Stomach (tissue), 9 donors: Measurements from ENCODE around the gene RHBDD3. TPM values are rescaled to one million over a fixed set of nuclear protein-coding genes. Genes with fewer than 3 reads are reported as not detected.

Source experiments
- DNase-seq, 2 donors: peaks; one replicate each; pipeline versions ENCODE4 v3.0.0 to v3.0.0-alpha.2; 2013 to 2019
- H3K27ac ChIP-seq, 5 donors: fragments of 200-600 bp in 4 of 5; sonication (generic) in 4 of 5; one replicate each; pipeline ENCODE4 v1.5.1; 2013 to 2019; ENCODE audit warnings: mild to moderate bottlenecking in 1 of 5, moderate library complexity in 1 of 5
- H3K27me3 ChIP-seq, 3 donors: fragments of 200-600 bp; sonication (generic); one replicate each; pipeline ENCODE4 v1.5.1; 2017 to 2019; ENCODE audit warnings: mixed run types in 1 of 3
- H3K36me3 ChIP-seq, 4 donors: fragments of 200-600 bp; sonication (generic); 1 replicate in 3 of 4; 2 replicates in 1 of 4; pipeline ENCODE4 v1.5.1; 2016 to 2019
- H3K4me1 ChIP-seq, 4 donors: fragments of 200-600 bp; sonication (generic); one replicate each; pipeline ENCODE4 v1.5.1; 2016 to 2019
- H3K4me3 ChIP-seq, 4 donors: fragments of 200-600 bp; sonication (generic) in 3 of 4; one replicate each; pipeline ENCODE4 v1.5.1; 2016 to 2019; ENCODE audit warnings: mild to moderate bottlenecking in 1 of 4
- H3K9me3 ChIP-seq, 4 donors: fragments of 200-600 bp; sonication (generic); one replicate each; pipeline ENCODE4 v1.5.1; 2016 to 2019
- CTCF ChIP-seq, 7 experiments: fragments of 450-650 bp in 4 of 7; fragments of 200-600 bp in 3 of 7; sonication (generic) in 3 of 7; IDR thresholded peaks; one replicate each; pipeline ENCODE4 v1.5.1; 2016 to 2019; ENCODE audit warnings: antibody characterized with exemption in 7 of 7, control low read depth in 2 of 7, mild to moderate bottlenecking in 1 of 7
- EP300 ChIP-seq: sonication (generic); formaldehyde crosslinking; IDR thresholded peaks from one replicate; pipeline ENCODE4 v1.6.1; 2017; ENCODE audit warnings: antibody characterized with exemption
- POLR2A ChIP-seq, 4 donors: fragments of 450-650 bp; IDR thresholded peaks; one replicate each; pipeline ENCODE4 v1.6.1; 2016; ENCODE audit warnings: antibody characterized with exemption in 4 of 4, control low read depth in 2 of 4, mild to moderate bottlenecking in 1 of 4, moderate library complexity in 1 of 4
- POLR2AphosphoS5 ChIP-seq, 3 donors: sonication (generic); formaldehyde crosslinking; IDR thresholded peaks; one replicate each; pipeline ENCODE4 v1.6.1; 2016; ENCODE audit warnings: antibody characterized with exemption in 3 of 3
- WGBS, 5 donors: extraction: QIAGEN DNeasy Blood & Tissue Kit in 3 of 5; methylation state at CpG; one replicate each; pipeline versions ENCODE4 v1.1.5 to v1.1.7; 2013 to 2018; 5-methylcytosine and 5-hydroxymethylcytosine counted together
- intact Hi-C: fragments of 100-400 bp; cut with DNase I; formaldehyde crosslinking; loops from one replicate; pipeline ENCODE4 v1.15.1; 2023; ENCODE audit warnings: low total_unique reads
- polyA plus RNA-seq, 3 donors: library from polyadenylated mRNA; stranded (reverse); fragments of 200-250 nt; gene quantifications; one replicate each; pipeline ENCODE4 v1.2.3, GENCODE V29; 2013
- total RNA-seq, 5 donors: library from RNA; depleted of rRNA; stranded (reverse); fragments of >200 nt; gene quantifications; one replicate each; pipeline versions ENCODE4 v1.1.0 to v1.2.3, GENCODE V29; 2014 to 2016
- donor health status: healthy with polysubstance abuse.
- donor health status: Bipolar disorder and iron deficiency.
- donor health status: healthy.

RHBDD3 gene
- total and polyA plus RNA-seq, 8 donors: 9.8 to 76.5 (median 20.0) TPM

GRCh38 chr22:29211066-29211465 lies 56.7 kb downstream of the RHBDD3 start:
- Histone ChIP-seq H3K36me3 (no peaks in the 10 kb centered on the region), H3K4me3 (no peak overlapping the region), H3K27me3 (peaks cover 0 to 11% (median 0%) of the 10 kb centered on the region in 3 donors), H3K9me3 (no peaks in the 10 kb centered on the region), H3K4me1 (peaks cover 12 to 25% (median 24%) of the 10 kb centered on the region in 4 donors), H3K27ac (no peak overlapping the region)
- 78 to 92% (median 90%) methylated on average over 11 of the region's 11 CpGs for WGBS, 5 donors
- DNase-seq: no peak
- intact Hi-C loops: no loop called here
- TF ChIP-seq POLR2A (IDR thresholded peaks at IDR 0.05): no peak
- no peak for TF ChIP-seq CTCF (IDR thresholded peaks at IDR 0.05)
- TF ChIP-seq EP300: no peak
- no peak for TF ChIP-seq POLR2AphosphoS5 (IDR thresholded peaks at IDR 0.05)

Other genes with a start within 250 kb of the RHBDD3 start
- gene C22orf31, start 206.2 kb downstream of the RHBDD3 start, total RNA-seq: under 1 TPM in 1 of 5 donors, not detected in 4; 0.55 TPM
- gene C22orf31, start 206.2 kb downstream of the RHBDD3 start, polyA plus RNA-seq: not detected
- 10 to 100 TPM in 4 of 5 donors, 1 to 10 TPM in 1; 5.4 to 34.5 (median 13.8) TPM for gene KREMEN1, start 194.9 kb downstream of the RHBDD3 start, total RNA-seq
- gene KREMEN1, start 194.9 kb downstream of the RHBDD3 start, polyA plus RNA-seq: 1 to 10 TPM; 5.8 to 10.0 (median 8.1) TPM
- gene EMID1, start 62.1 kb downstream of the RHBDD3 start, total RNA-seq: 10 to 100 TPM in 2 of 5 donors, 1 to 10 TPM in 2, not detected in 1; 1.8 to 23.6 (median 9.5) TPM
- gene EMID1, start 62.1 kb downstream of the RHBDD3 start, polyA plus RNA-seq: 10 to 100 TPM in 2 of 3 donors, 1 to 10 TPM in 1; 2.5 to 12.7 (median 10.3) TPM
- gene EWSR1, start 287 bp upstream of the RHBDD3 start, total RNA-seq: 100 to 1,000 TPM; 145 to 376 (median 185) TPM
- gene EWSR1, start 287 bp upstream of the RHBDD3 start, polyA plus RNA-seq: 100 to 1,000 TPM in 1 of 3 donors, 10 to 100 TPM in 2; 97.7 to 137 (median 98.2) TPM
- gene GAS2L1, start 38.7 kb upstream of the RHBDD3 start, total RNA-seq: 10 to 100 TPM in 4 of 5 donors, 1 to 10 TPM in 1; 4.4 to 81.1 (median 53.6) TPM
- gene GAS2L1, start 38.7 kb upstream of the RHBDD3 start, polyA plus RNA-seq: 10 to 100 TPM; 14.7 to 22.3 (median 15.7) TPM
- gene RASL10A, start 47.7 kb upstream of the RHBDD3 start, total RNA-seq: under 1 TPM in 1 of 5 donors, not detected in 4; 0.37 TPM
- 1 to 10 TPM in 1 of 3 donors, under 1 TPM in 2; 0.19 to 3.5 (median 0.76) TPM for gene RASL10A, start 47.7 kb upstream of the RHBDD3 start, polyA plus RNA-seq
- 100 to 1,000 TPM in 1 of 5 donors, 10 to 100 TPM in 4; 33.8 to 109 (median 64.6) TPM for gene AP1B1, start 120.6 kb upstream of the RHBDD3 start, total RNA-seq
- gene AP1B1, start 120.6 kb upstream of the RHBDD3 start, polyA plus RNA-seq: 10 to 100 TPM; 19.8 to 36.9 (median 30.4) TPM
- not detected for gene RFPL1, start 170.6 kb upstream of the RHBDD3 start, total RNA-seq
- not detected for gene RFPL1, start 170.6 kb upstream of the RHBDD3 start, polyA plus RNA-seq
- gene NEFH, start 212.2 kb upstream of the RHBDD3 start, total RNA-seq: 1 to 10 TPM in 1 of 5 donors, under 1 TPM in 2, not detected in 2; 0.14 to 2.7 (median 0.92) TPM
- gene NEFH, start 212.2 kb upstream of the RHBDD3 start, polyA plus RNA-seq: under 1 TPM in 2 of 3 donors, not detected in 1; 0.25 to 0.43 TPM